Body of pancreas (tissue), 4 donors: ENCODE measurements around the gene TRPV2. TPM values are rescaled to one million over a fixed set of nuclear protein-coding genes. Genes with fewer than 3 reads are reported as not detected.
A peak's percentile ranks its signal among the peaks of the same experiment; 100 is the strongest.

Source experiments
- ATAC-seq: fragments of 150-250 bp; one replicate; pipeline ENCODE4 v1.9.1; 2016
- DNase-seq, 4 donors: peaks; one replicate each; pipeline ENCODE4 v3.0.0-alpha.2; 2019
- H3K27ac ChIP-seq, 4 donors: fragments of 200-600 bp; sonication (generic); 1 replicate in 3 of 4; 2 replicates in 1 of 4; pipeline versions ENCODE4 v1.5.1 to v1.6.1; 2016 to 2019; ENCODE audit warnings: mild to moderate bottlenecking in 1 of 4, mixed read lengths in 1 of 4, moderate library complexity in 1 of 4
- H3K27me3 ChIP-seq, 2 donors: fragments of 200-600 bp; sonication (generic); one replicate each; pipeline ENCODE4 v1.6.0; 2016; ENCODE audit warnings: mild to moderate bottlenecking in 1 of 2
- H3K36me3 ChIP-seq, 2 donors: fragments of 200-600 bp; sonication (generic); replicated peaks in 1 of 2; 2 replicates each; pipeline ENCODE4 v1.5.1; 2016; ENCODE audit warnings: low read depth in 2 of 2; ENCODE audit not compliant: insufficient read depth in 1 of 2
- H3K4me1 ChIP-seq: fragments of 200-600 bp; sonication (generic); one replicate; pipeline ENCODE4 v1.6.0; 2016
- H3K4me3 ChIP-seq, 2 donors: fragments of 200-600 bp; sonication (generic); 1 replicate in 1 of 2; 2 replicates in 1 of 2; pipeline ENCODE4 v1.5.1; 2016 to 2019
- H3K9me3 ChIP-seq, 3 donors: fragments of 200-600 bp; sonication (generic); 1 replicate in 2 of 3; 2 replicates in 1 of 3; pipeline ENCODE4 v1.5.1; 2016
- POLR2A ChIP-seq, 3 donors: fragments of 450-650 bp; IDR thresholded peaks; one replicate each; pipeline ENCODE4 v1.6.1; 2016; ENCODE audit warnings: antibody characterized with exemption in 3 of 3, mild to moderate bottlenecking in 2 of 3
- WGBS, 2 donors: methylation state at CpG; one replicate each; pipeline ENCODE4 v1.1.5; 2017; 5-methylcytosine and 5-hydroxymethylcytosine counted together
- intact Hi-C: fragments of 100-400 bp; cut with DNase I; formaldehyde crosslinking; loops from one replicate; pipeline ENCODE4 v1.15.1; 2023
- total RNA-seq, 2 donors: library from RNA; depleted of rRNA; stranded (reverse); fragments of >200 nt; gene quantifications; one replicate each; pipeline ENCODE4 v1.1.0, GENCODE V29; 2016
- TF ChIP-seq, protein P1 (sequence below), 7 experiments: fragments of 450-650 bp in 4 of 7; fragments of 200-600 bp in 3 of 7; sonication (generic) in 3 of 7; IDR thresholded peaks; one replicate each; pipeline ENCODE4 v1.5.1; 2016 to 2019; ENCODE audit warnings: antibody characterized with exemption in 7 of 7

TRPV2 gene
- total RNA-seq, 2 donors from 2014 or later = 4.7 to 30.7 TPM

DNA sequence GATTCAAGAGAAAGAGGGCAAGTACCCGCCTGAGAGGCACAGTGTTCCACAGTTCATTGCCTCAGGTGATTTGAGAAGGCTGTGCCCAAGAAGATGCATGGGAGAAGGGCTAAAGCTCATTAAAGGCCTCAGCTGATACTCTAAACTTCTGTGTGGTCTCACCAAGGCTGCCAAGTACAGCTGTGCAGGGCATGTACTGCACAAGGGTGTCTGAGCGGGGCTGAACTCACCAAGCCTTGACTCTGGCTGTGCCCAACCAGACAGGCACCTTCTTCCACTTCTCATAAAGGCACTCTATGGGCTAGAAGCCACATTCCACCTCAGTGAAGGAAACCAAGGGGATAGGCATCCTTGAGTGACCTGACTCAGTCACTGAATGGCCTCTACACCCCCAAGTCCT, 63.9 kb downstream of the TRPV2 start:
- TF ChIP-seq, protein P1, sequence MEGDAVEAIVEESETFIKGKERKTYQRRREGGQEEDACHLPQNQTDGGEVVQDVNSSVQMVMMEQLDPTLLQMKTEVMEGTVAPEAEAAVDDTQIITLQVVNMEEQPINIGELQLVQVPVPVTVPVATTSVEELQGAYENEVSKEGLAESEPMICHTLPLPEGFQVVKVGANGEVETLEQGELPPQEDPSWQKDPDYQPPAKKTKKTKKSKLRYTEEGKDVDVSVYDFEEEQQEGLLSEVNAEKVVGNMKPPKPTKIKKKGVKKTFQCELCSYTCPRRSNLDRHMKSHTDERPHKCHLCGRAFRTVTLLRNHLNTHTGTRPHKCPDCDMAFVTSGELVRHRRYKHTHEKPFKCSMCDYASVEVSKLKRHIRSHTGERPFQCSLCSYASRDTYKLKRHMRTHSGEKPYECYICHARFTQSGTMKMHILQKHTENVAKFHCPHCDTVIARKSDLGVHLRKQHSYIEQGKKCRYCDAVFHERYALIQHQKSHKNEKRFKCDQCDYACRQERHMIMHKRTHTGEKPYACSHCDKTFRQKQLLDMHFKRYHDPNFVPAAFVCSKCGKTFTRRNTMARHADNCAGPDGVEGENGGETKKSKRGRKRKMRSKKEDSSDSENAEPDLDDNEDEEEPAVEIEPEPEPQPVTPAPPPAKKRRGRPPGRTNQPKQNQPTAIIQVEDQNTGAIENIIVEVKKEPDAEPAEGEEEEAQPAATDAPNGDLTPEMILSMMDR (IDR thresholded peaks at IDR 0.05) = no peak
- no peak for TF ChIP-seq POLR2A (IDR thresholded peaks at IDR 0.05)
- intact Hi-C loops = no loop called here
- no peaks in the 10 kb centered on the region for H3K27me3 ChIP-seq
- no peak overlapping the region for H3K27ac ChIP-seq
- peaks cover 5% of the 10 kb centered on the region for H3K4me1 ChIP-seq
- DNase-seq (no peak), ATAC-seq (no peak)
- no peaks in the 10 kb centered on the region for H3K9me3 ChIP-seq
- no peaks in the 10 kb centered on the region for H3K36me3 ChIP-seq
- no peak overlapping the region for H3K4me3 ChIP-seq
- WGBS, 2 donors = 90 to 98% methylated on average over 2 of the region's 2 CpGs

- ATAC-seq (no peak), DNase-seq (peak; percentile 48 to 80 (median 70))
- H3K36me3 ChIP-seq = no peaks in the 10 kb centered on the region
- no peaks in the 10 kb centered on the region for H3K9me3 ChIP-seq
- intact Hi-C loops = no loop called here
- H3K27ac ChIP-seq = no peak overlapping the region
- 62% methylated on average over 6 of the region's 6 CpGs; no CpG with 5 or more reads in 1 of the 2 donors for WGBS, 2 donors
- H3K27me3 ChIP-seq = no peaks in the 10 kb centered on the region
- TF ChIP-seq POLR2A (IDR thresholded peaks at IDR 0.05) = no peak
- TF ChIP-seq, protein P1 (IDR thresholded peaks at IDR 0.05) = no peak
- H3K4me3 ChIP-seq = no peak overlapping the region
- H3K4me1 ChIP-seq = peaks cover 9% of the 10 kb centered on the region
Observed at GRCh38 chr17:16480995-16481394, 65.6 kb downstream of the TRPV2 start.

DNA sequence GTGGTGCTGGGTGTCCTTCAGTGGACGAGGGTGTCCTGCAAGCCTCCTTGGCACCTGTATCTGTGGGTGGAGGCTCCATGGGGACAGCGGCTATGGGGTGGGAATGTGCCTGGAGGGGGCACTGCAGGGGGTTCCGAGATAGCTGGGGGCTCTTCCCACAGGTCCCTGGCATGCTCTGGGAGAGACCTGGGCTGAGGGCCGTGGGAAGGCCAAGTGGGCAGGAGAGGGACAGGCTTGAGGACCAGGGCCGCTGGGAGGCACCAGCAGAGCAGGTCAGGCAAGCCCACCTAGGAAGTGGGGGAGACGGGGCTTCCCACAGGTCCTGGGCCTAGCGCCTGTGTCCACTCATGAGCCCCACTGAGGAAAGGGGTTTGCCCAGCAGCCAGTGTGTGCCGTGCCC, 66.9 kb downstream of the TRPV2 start:
- peaks cover 19% of the 10 kb centered on the region for H3K4me1 ChIP-seq
- no peaks in the 10 kb centered on the region for H3K27me3 ChIP-seq
- H3K9me3 ChIP-seq = no peaks in the 10 kb centered on the region
- WGBS, 2 donors = 59 to 92% methylated on average over 4 to 8 of the region's 8 CpGs
- TF ChIP-seq POLR2A (IDR thresholded peaks at IDR 0.05) = no peak
- TF ChIP-seq, protein P1 (IDR thresholded peaks at IDR 0.05) = no peak
- no peaks in the 10 kb centered on the region for H3K36me3 ChIP-seq
- ATAC-seq = no peak
- no peak overlapping the region for H3K27ac ChIP-seq
- no peak overlapping the region for H3K4me3 ChIP-seq
- intact Hi-C loops = no loop called here
- DNase-seq = no peak

DNA sequence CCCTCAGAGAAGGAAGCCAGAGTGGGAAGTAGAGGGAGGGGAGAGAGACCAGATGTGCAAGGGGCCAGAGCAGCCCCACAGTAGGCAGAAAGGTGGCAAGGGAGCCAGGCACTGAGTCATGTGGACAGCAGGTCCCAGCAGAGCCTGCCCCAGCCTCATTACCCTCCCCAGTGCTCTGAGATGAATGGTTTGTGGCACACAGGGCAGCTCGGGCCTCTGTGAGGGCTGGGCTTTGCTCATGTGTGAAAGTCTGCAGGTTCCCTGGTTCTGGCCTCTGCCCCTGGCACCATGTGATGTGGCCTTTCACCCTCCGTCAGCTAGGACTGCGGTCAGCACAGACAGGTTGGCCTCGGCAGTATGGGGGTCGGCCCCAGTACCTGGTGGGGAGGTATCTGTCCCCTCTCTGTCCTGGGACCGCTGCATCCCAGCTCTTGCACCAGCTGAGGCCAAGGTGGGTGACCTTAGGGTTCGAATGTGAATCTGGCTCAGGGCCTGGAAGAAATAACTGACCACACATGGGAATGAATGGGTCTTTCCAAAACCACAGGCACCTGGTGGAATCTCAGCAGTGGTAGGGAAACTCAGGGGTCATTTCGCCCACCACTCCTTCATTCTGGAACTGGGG, 67.8 kb downstream of the TRPV2 start:
- TF ChIP-seq, protein P1 (IDR thresholded peaks at IDR 0.05) = no peak
- no peak for TF ChIP-seq POLR2A (IDR thresholded peaks at IDR 0.05)
- Histone ChIP-seq H3K4me3 (no peak overlapping the region), H3K4me1 (peaks cover 23% of the 10 kb centered on the region), H3K9me3 (no peaks in the 10 kb centered on the region), H3K27ac (no peak overlapping the region), H3K27me3 (no peaks in the 10 kb centered on the region), H3K36me3 (no peaks in the 10 kb centered on the region)
- no peak for ATAC-seq
- no peak for DNase-seq
- intact Hi-C loops = no loop called here
- 86 to 88% methylated on average over 6 to 8 of the region's 8 CpGs for WGBS, 2 donors
